ENCODE results near the gene GNPTG. TPM values are rescaled to one million over a fixed set of nuclear protein-coding genes. Genes with fewer than 3 reads are reported as not detected.

Gene GNPTG
- total and polyA plus RNA-seq, 2 of the 8 experiments (the other 6 are each of a cell fraction or from before 2014, with no cell fraction given), result 26.2 to 51.2 TPM

GRCh38 chr16:1333149-1333812 is 18.4 kb upstream of the GNPTG start, which contains the start of gene BAIAP3 (continued):
- TF ChIP-seq JUND (IDR thresholded peaks at IDR 0.05; ENCODE audit: low read length) (no peak), SP1 (IDR thresholded peaks at IDR 0.05; ENCODE audit: low read depth, low read length) (no peak), KDM4A (IDR thresholded peaks at IDR 0.05; ENCODE audit: low read depth, low read length, severe bottlenecking) (peak; percentile 46), ZNF274 (IDR thresholded peaks at IDR 0.05; ENCODE audit: borderline replicate concordance, extremely low read depth, low read length) (no peak), KDM1A (IDR thresholded peaks at IDR 0.05; ENCODE audit: borderline replicate concordance, low read length) (no peak), CREB1 (IDR thresholded peaks at IDR 0.05) (no peak), CTBP2 (IDR thresholded peaks at IDR 0.05; ENCODE audit: borderline replicate concordance, insufficient read depth, insufficient read length, low read length) (no peak), TCF12 (IDR thresholded peaks at IDR 0.05; ENCODE audit: low read depth, low read length) (no peak), PHF8 (conservative IDR thresholded peaks at IDR 0.05; ENCODE audit: low read depth, low read length) (peak; percentile 57), POLR2A (IDR thresholded peaks at IDR 0.05; ENCODE audit: control extremely low read depth in 1 of 2, low read depth in 2 of 2, low read length in 2 of 2) (peak in 1 of 2 experiments; percentile 62; a peak in 1 of 3 replicates), EGR1 (IDR thresholded peaks at IDR 0.05; ENCODE audit: borderline replicate concordance, low read depth, low read length) (peak; percentile 9; the same call in 1 of the 2 replicates), TEAD4 (IDR thresholded peaks at IDR 0.05; ENCODE audit: low read depth, low read length) (no peak), POLR2AphosphoS5 (IDR thresholded peaks at IDR 0.05; ENCODE audit: low read depth, low read length) (peak; percentile 68; the same call in 1 of the 2 replicates), HDAC2 (IDR thresholded peaks at IDR 0.05; ENCODE audit: borderline replicate concordance in 1 of 2, low read depth in 2 of 2, low read length in 2 of 2) (0 out of 4 replicates have a peak, but pooled peaks have one; percentile 14 to 25), RAD21 (IDR thresholded peaks at IDR 0.05 in 1 of 2, conservative IDR thresholded peaks at IDR 0.05 in 1 of 2; ENCODE audit: low read depth in 2 of 2, low read length in 2 of 2) (no peak)
